Epidermal melanocyte (primary cell): ENCODE results near the gene CTRB1.
A peak's percentile ranks its signal among the peaks of the same experiment; 100 is the strongest.
"Not testable (repeated sequence)": the region's sequence is repeated elsewhere in the genome, so short reads cannot be mapped to it uniquely, and the experiment has no call there.

Source experiments
- DNase-seq: peaks from one replicate; pipeline ENCODE4 v3.0.0; 2011; ENCODE audit warnings: low spot score; ENCODE audit not compliant: insufficient read length

The CTRB1 gene

DNA sequence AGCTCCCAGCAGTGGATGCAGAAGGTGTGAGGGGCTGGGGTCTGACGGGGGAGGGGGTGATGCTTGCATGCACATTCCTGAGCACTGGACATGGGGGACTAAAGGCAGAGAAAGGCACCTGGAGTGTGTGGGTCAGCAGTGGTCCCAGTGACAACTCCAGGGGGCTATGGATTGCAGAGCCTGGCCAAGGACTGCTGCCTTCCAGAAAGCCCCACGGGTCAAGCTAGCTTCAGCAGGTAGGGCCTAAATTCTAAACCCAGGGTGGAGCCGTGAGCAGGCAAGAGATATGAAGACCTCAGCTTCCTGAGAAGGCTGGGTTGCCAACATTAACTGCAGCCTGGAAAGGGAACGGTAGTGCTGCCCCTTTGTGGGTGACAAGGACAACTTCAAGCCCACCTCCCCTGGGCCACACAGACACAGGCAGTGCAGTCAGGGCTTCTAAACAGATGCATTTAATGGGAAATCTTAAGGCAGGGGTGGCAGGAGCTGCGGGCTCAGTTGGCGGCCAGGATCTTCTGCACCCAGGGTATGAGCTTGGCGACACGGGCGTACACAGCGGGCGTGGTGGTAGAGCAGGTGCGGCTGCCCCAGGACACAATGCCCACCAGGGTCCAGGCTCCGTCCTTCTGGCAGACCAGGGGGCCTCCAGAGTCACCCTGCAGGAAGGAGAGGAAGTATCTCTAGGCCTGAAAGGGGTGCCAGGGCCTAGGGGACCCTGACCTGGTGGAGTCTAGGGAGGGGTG is 14.9 kb upstream of the CTRB1 start:
- DNase-seq, result peak; percentile 5

DNA sequence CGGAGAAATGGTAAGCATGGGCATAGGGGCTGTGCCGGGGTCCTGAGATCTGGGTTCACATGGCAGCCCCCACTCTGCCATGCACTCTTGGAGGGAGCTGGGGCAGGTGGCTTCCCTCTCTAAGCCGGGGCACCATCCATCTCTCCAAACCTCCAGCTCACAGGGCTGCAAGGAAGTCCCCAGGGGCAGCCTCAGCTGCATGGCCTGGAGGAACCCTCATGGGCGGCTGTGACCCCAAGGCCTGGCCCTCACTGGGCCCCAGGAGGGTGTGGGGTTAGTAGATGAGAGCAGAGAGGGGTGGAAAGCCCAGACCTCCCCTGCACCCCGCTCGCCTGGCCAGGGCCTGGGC is 14.4 kb upstream of the CTRB1 start:
- no peak for DNase-seq

GRCh38 chr16:75204905-75205304 is 13.9 kb upstream of the CTRB1 start:
- not testable (repeated sequence) for DNase-seq

DNA sequence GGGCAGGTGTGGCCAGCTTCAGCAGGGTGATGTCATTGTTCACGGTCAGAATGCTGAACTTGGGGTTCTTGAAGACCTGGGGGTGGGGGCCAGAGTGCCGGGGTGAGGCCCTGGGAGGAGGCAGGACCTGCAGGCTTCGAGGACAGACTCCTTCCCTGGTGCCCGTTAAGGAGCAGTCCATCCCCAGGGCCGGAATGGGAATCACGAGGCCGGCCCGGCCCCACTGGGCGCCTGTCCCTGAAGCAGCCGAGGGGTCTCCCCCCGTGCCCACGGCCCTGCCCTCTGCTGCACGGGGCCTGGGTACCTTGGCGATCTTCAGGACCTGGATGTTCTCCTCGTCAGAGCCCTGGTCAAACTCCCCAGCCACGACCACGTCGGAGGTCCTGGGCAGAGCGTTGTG is 13.3 kb upstream of the CTRB1 start:
- DNase-seq, result not testable (repeated sequence)

GRCh38 chr16:75205961-75206748 is 12.6 kb upstream of the CTRB1 start:
- peak; percentile 10 for DNase-seq

- DNase-seq, result peak; percentile 5
These were observed 11.9 kb upstream of the CTRB1 start, which contains the start of gene CTRB2 for GRCh38 chr16:75206749-75207451. TSS of gene CTRB2 (minus strand) at chr16:75207161. CDS start at chr16:75207141, 20 bp downstream.

DNA sequence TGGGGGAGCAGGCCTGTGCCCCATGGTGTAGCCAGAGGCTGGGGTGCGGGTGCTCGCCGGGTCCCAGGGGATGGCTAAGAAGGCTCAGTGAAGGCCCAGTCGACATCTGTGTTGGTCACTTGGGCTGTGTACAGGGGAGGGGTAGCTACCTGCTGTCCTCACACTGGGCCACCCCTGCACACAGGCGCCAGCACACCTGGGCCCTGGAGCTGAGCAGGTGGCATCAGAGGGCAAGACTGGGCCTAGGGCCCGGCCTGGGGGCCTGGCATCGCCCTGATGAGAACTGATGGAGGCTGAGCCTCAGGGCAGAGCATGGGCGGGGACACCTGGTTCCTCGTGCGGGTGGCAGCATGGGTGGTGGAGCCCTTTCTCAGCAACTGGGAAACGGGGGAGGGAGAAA is 11.0 kb upstream of the CTRB1 start:
- DNase-seq, result no peak

DNA sequence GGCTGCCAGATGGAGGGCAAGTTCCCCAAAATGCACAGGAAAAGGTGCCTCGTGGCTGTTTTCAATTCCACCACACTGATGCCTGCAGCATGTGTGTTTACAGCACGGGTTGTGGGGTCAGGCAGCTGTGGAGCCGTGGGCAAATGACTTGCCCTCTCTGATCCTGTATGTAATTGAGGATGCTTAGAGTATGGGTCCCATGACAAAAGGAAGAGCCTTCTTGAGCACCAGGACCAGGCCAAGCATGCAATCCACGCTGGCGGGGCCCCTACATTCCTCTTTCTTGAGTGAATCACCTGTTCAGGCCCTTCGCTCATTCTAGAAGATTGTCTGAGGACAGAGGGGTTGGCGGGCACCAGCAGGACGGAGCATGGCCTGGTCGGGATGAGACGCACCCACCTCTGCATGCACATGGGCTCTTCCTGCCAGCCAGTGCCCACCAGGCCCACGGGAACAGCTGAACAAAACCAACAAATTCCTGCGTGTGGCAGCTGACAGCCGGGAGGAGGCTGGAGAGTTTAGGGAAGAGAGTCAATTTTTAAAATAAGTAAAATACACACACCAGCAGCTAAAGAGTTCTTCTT is 10.5 kb upstream of the CTRB1 start:
- no peak for DNase-seq

GRCh38 chr16:75208861-75209505 is 9.8 kb upstream of the CTRB1 start:
- no peak for DNase-seq

DNA sequence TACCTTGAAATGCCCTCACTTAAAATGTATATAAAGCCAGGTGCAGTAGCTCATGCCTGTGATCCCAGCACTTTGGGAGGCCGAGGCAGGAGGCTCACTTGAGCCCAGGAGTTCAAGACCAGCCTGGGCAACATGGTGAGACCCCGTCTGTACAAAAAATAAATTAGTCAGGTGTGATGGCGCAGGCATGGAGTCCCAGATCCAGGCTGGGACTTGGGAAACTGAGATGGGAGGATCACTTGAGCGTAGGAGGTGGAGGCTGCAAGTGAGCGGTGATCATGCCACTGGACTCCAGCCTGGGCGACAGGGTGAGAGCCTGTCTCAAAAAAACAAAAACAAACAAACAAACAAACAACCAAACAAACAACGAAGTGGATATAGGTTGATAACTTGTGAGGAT is 9.3 kb upstream of the CTRB1 start:
- not testable (repeated sequence) for DNase-seq

GRCh38 chr16:75209944-75210343 is 8.8 kb upstream of the CTRB1 start:
- no peak for DNase-seq

DNA sequence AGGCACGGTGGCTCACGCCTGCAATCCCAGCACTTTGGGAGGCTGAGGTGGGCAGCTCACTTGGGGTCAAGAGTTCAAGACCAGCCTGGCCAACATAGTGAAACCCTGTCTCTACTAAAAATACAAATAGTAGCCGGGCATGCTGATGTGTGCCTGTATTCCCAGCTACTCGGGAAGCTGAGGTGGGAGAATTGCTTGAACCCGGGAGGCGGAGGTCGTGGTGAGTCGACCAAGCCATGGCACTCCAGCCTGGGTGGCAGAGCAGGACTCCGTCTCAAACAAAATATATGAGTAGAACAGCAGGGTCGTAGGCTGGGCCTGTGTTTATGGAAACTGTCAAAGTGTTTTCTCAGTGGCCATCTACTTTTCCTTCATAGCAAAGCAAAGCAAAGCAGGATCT is 7.5 kb upstream of the CTRB1 start:
- not testable (repeated sequence) for DNase-seq

- no peak for DNase-seq
These were observed 2.7 kb upstream of the CTRB1 start for GRCh38 chr16:75216127-75216526.

- no peak for DNase-seq
These were observed 2.2 kb upstream of the CTRB1 start for GRCh38 chr16:75216576-75216975.

DNA sequence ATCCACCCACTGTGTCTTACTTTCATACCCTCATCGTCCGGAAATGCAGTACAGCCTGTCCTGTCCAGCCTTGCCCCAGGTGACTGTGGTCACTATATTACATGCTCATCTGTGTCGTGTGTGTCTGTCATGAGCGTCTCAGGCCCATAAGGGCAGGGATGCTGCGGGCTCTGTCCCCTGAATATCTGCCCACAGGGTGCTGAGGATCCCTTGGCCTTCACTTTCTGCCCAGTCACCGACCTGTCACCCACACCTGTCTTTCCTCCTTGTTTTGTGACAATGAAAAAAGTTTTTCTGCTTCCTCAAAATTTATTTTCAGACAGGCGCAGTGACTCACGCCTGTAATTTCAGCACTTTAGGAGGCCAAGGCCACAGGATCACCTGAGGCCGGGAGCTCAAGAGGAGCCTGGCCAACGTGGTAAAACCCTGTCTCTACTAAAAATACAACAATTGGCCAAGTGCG is 1.4 kb upstream of the CTRB1 start:
- DNase-seq, result no peak

GRCh38 chr16:75219088-75219487 is 300 bp downstream of the CTRB1 start:
- DNase-seq, result no peak

- DNase-seq, result no peak
These were observed 1.1 kb downstream of the CTRB1 start for GRCh38 chr16:75219838-75220237.

GRCh38 chr16:75222271-75222783 is 3.5 kb downstream of the CTRB1 start:
- DNase-seq, result no peak

DNA sequence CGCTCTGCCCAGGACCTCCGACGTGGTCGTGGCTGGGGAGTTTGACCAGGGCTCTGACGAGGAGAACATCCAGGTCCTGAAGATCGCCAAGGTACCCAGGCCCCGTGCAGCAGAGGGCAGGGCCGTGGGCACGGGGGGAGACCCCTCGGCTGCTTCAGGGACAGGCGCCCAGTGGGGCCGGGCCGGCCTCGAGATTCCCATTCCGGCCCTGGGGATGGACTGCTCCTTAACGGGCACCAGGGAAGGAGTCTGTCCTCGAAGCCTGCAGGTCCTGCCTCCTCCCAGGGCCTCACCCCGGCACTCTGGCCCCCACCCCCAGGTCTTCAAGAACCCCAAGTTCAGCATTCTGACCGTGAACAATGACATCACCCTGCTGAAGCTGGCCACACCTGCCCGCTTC is 4.3 kb downstream of the CTRB1 start:
- DNase-seq, result not testable (repeated sequence)

DNA sequence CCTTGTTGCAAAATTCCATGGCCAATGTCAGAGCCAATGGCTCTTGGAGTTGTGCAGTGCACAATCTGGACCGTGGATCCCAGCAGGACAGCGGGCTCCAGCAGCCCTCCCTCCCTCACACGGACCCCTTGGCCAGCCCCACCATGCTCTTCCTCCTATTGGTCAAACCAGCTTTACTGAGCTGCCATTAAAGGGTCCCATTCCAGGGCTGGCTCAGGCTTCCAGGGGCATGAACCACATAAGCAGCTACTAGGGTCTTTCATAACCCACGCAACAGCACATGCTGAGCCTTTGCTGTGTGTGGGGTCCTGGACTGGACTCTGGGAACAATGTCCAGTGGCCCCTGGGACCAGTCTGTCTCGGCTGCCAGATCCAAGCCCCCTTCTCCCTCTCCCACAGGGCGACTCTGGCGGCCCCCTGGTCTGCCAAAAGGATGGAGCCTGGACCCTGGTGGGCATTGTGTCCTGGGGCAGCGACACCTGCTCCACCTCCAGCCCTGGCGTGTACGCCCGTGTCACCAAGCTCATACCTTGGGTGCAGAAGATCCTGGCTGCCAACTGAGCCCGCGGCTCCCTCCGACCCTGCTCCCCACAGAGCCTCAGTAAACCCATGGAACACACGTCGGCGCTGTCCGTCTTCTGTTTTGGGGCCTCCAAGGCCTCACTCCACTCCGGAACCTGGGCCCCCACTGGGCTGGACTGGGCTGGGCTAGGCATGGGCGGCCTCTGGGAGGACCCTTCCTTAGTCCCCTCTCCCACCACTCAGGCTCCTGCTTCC is 5.7 kb downstream of the CTRB1 start:
- DNase-seq, result no peak
